GM10266 (cell line): ENCODE measurements around the gene CAPN11.

ENCODE experiments used
- DNase-seq: peaks from one replicate; pipeline ENCODE4 v3.0.0; 2012; ENCODE audit errors: extremely low spot score
- CTCF ChIP-seq: IDR thresholded peaks from 2 replicates; pipeline ENCODE4 v1.5.1; 2012; ENCODE audit warnings: mild to moderate bottlenecking, low read depth; ENCODE audit not compliant: control insufficient read depth, insufficient read depth; ENCODE audit errors: missing control alignments

Gene CAPN11

GRCh38 chr6:44133003-44133931 lies 25.4 kb upstream of the CAPN11 start:
- no peak for DNase-seq
- no peak for TF ChIP-seq CTCF

- no peak for TF ChIP-seq CTCF
- DNase-seq, result no peak
Measured at GRCh38 chr6:44133981-44134711, 24.5 kb upstream of the CAPN11 start.

- TF ChIP-seq CTCF, result no peak
- DNase-seq, result no peak
Measured at GRCh38 chr6:44135173-44135758, 23.4 kb upstream of the CAPN11 start.

- no peak for TF ChIP-seq CTCF
- no peak for DNase-seq
Measured at GRCh38 chr6:44135875-44136274, 22.7 kb upstream of the CAPN11 start.

GRCh38 chr6:44138717-44139350 lies 19.8 kb upstream of the CAPN11 start:
- no peak for DNase-seq

GRCh38 chr6:44139351-44139743 lies 19.3 kb upstream of the CAPN11 start:
- no peak for DNase-seq
- no peak for TF ChIP-seq CTCF

More at GRCh38 chr6:44138717-44139350, 19.8 kb upstream of the CAPN11 start:
- no peak for TF ChIP-seq CTCF
